ENCODE data around the gene ALPK1. TPM values are rescaled to one million over a fixed set of nuclear protein-coding genes. Genes with fewer than 3 reads are reported as not detected.

ALPK1 gene
- total and polyA plus RNA-seq, 2 of the 4 experiments (the other 2 are of a cell fraction): 3.3 to 7.9 TPM

- H3K4me2 ChIP-seq (ENCODE audit: low read depth, low read length): no peak overlapping the region
- no peaks in the 10 kb centered on the region for H3K36me3 ChIP-seq (ENCODE audit: control insufficient read depth, insufficient read depth, low read length)
- no peak overlapping the region for H2AK5ac ChIP-seq (ENCODE audit: low read depth, low read length)
- POLR2A ChIA-PET (ENCODE audit: unreplicated experiment): no interaction called here
- no peak overlapping the region for H4K8ac ChIP-seq (ENCODE audit: low read depth in 2 of 2, low read length in 2 of 2)
- DNase-seq (no peak), ATAC-seq (ENCODE audit: low read depth) (no peak)
- no peak overlapping the region for H3K9ac ChIP-seq (ENCODE audit: low read depth, low read length)
- H2AK9ac ChIP-seq (replicated peaks; ENCODE audit: low read depth, low read length, poor library complexity): no peak overlapping the region
- H2BK5ac ChIP-seq (ENCODE audit: low read depth, low read length, poor library complexity, severe bottlenecking): no peak overlapping the region
- H4K5ac ChIP-seq (ENCODE audit: low read depth, low read length): no peak overlapping the region
- H3K9me3 ChIP-seq (ENCODE audit: control insufficient read depth, insufficient read depth, low read length): no peaks in the 10 kb centered on the region
- H3K18ac ChIP-seq (ENCODE audit: low read depth, low read length): no peak overlapping the region
- H3K23ac ChIP-seq (ENCODE audit: low read depth, low read length): no peak overlapping the region
- H2BK20ac ChIP-seq (ENCODE audit: low read depth, low read length): no peak overlapping the region
- no peak overlapping the region for H3K27ac ChIP-seq (ENCODE audit: insufficient read depth, low read length)
- no peak overlapping the region for H2AFZ ChIP-seq (replicated peaks; ENCODE audit: low read length, poor library complexity)
- H3K4me3 ChIP-seq (ENCODE audit: insufficient read depth, low read depth, low read length): no peak overlapping the region
- no peaks in the 10 kb centered on the region for H3K9me1 ChIP-seq (ENCODE audit: insufficient read depth, low read length)
- CTCF ChIA-PET: no interaction called here
- H2BK120ac ChIP-seq (ENCODE audit: low read depth, low read length): no peak overlapping the region
- no peak overlapping the region for H4K91ac ChIP-seq (ENCODE audit: insufficient read depth, low read depth, low read length)
- H3K79me1 ChIP-seq (ENCODE audit: low read depth in 1 of 2, low read length in 2 of 2): no peaks in the 10 kb centered on the region
- dilution Hi-C loops (cut with HindIII; ENCODE audit: low sequenced_read_pairs, unreplicated experiment): no loop called here
- WGBS, 2 experiments (ENCODE audit: extremely low coverage in 2 of 2, insufficient read length in 1 of 2): no CpG with 5 or more reads among the region's 4 CpGs
- no peak overlapping the region for H3K14ac ChIP-seq (replicated peaks; ENCODE audit: low read depth, low read length)
- H3K56ac ChIP-seq (ENCODE audit: extremely low read depth, insufficient read depth, low read length): no peak overlapping the region
- in situ Hi-C loops (cut with MboI; ENCODE audit: low sequenced_read_pairs): no loop called here
- no peak overlapping the region for H3K4ac ChIP-seq (ENCODE audit: low read depth, low read length)
- H2BK15ac ChIP-seq (ENCODE audit: low read depth, low read length): no peak overlapping the region
- BruUV-seq (replicated peaks): no TSS peak
- TF ChIP-seq RCOR1 (IDR thresholded peaks at IDR 0.05; ENCODE audit: insufficient replicate concordance, low read length) (no peak), USF2 (IDR thresholded peaks at IDR 0.05; ENCODE audit: low read depth, low read length) (no peak), POLR2A (IDR thresholded peaks at IDR 0.05; ENCODE audit: low read depth, low read length) (no peak), CHD1 (IDR thresholded peaks at IDR 0.05; ENCODE audit: low read depth, low read length) (no peak), MAZ (IDR thresholded peaks at IDR 0.05; ENCODE audit: borderline replicate concordance, low read depth, low read length) (no peak), MAFK (IDR thresholded peaks at IDR 0.05; ENCODE audit: low read depth, low read length) (no peak), RAD21 (IDR thresholded peaks at IDR 0.05; ENCODE audit: low read length) (no peak), ELK1 (IDR thresholded peaks at IDR 0.05; ENCODE audit: borderline replicate concordance, low read depth, low read length) (no peak), SMC3 (IDR thresholded peaks at IDR 0.05; ENCODE audit: low read depth, low read length) (no peak), CTCF (conservative IDR thresholded peaks at IDR 0.05; ENCODE audit: low read depth, low read length) (no peak)
- intact Hi-C loops (cut with micrococcal nuclease): loop anchor here (2.0 kb wide), 1 partner anchor 15 kb away; no protein-coding TSS in a partner anchor
- no peaks in the 10 kb centered on the region for H3K4me1 ChIP-seq (ENCODE audit: control insufficient read depth, insufficient read depth, low read length)
- H4K20me1 ChIP-seq (ENCODE audit: insufficient read depth, low read length): no peaks in the 10 kb centered on the region
- H3K27me3 ChIP-seq (ENCODE audit: control insufficient read depth, insufficient read depth, low read length): no peaks in the 10 kb centered on the region
Measured at GRCh38 chr4:112451831-112452230, 154.7 kb downstream of the ALPK1 start.
